Breast epithelium (tissue), 4 donors: ENCODE data around the gene ZNF609. TPM values are rescaled to one million over a fixed set of nuclear protein-coding genes. Genes with fewer than 3 reads are reported as not detected.

ENCODE experiments used
- DNase-seq, 2 donors: peaks; one replicate each; pipeline ENCODE4 v3.0.0-alpha.2; 2019; ENCODE audit warnings: low spot score in 2 of 2
- H3K27ac ChIP-seq, 2 donors: fragments of 200-600 bp; sonication (generic) in 1 of 2; one replicate each; pipeline ENCODE4 v1.5.1; 2016 to 2019; ENCODE audit warnings: mild to moderate bottlenecking in 1 of 2
- H3K27me3 ChIP-seq, 2 donors: fragments of 200-600 bp; sonication (generic) in 1 of 2; one replicate each; pipeline versions ENCODE4 v1.5.1 to v1.6.0; 2017 to 2019; ENCODE audit warnings: control low read depth in 1 of 2, mild to moderate bottlenecking in 1 of 2
- H3K36me3 ChIP-seq: fragments of 200-600 bp; one replicate; pipeline ENCODE4 v1.5.1; 2019
- H3K4me1 ChIP-seq, 2 donors: fragments of 200-600 bp; sonication (generic); one replicate each; pipeline ENCODE4 v1.5.1; 2016 to 2019; ENCODE audit warnings: control low read depth in 1 of 2
- H3K4me3 ChIP-seq, 3 donors: fragments of 200-600 bp; sonication (generic); 1 replicate in 2 of 3; 2 replicates in 1 of 3; pipeline ENCODE4 v1.5.1; 2016 to 2019; ENCODE audit warnings: mild to moderate bottlenecking in 3 of 3, moderate library complexity in 2 of 3
- H3K9me3 ChIP-seq, 2 donors: fragments of 200-600 bp; sonication (generic) in 1 of 2; one replicate each; pipeline ENCODE4 v1.5.1; 2016 to 2019; ENCODE audit warnings: control low read depth in 1 of 2
- CTCF ChIP-seq, 3 donors: fragments of 450-650 bp; IDR thresholded peaks; one replicate each; pipeline ENCODE4 v1.5.1; 2016 to 2017; ENCODE audit warnings: antibody characterized with exemption in 3 of 3, mild to moderate bottlenecking in 3 of 3, moderate library complexity in 3 of 3
- POLR2A ChIP-seq: fragments of 450-650 bp; IDR thresholded peaks from one replicate; pipeline ENCODE4 v1.6.1; 2016; ENCODE audit warnings: antibody characterized with exemption, mild to moderate bottlenecking, moderate library complexity
- POLR2AphosphoS5 ChIP-seq, 3 donors: sonication (generic); formaldehyde crosslinking; IDR thresholded peaks; one replicate each; pipeline ENCODE4 v1.6.1; 2017; ENCODE audit warnings: antibody characterized with exemption in 3 of 3
- intact Hi-C: fragments of 100-400 bp; cut with DNase I; formaldehyde crosslinking; loops from one replicate; pipeline ENCODE4 v1.15.1; 2023; ENCODE audit warnings: low total_unique reads
- total RNA-seq, 3 donors: library from RNA; depleted of rRNA; stranded (reverse); fragments of >200 nt; gene quantifications; one replicate each; pipeline ENCODE4 v1.1.0, GENCODE V29; 2016

ZNF609 gene
- total RNA-seq, 3 donors from 2014 or later: 22.9 to 32.1 (median 29.2) TPM

- intact Hi-C loops: no loop called here
- no peak for DNase-seq
- TF ChIP-seq POLR2A (no peak), POLR2AphosphoS5 (IDR thresholded peaks at IDR 0.05) (no peak), CTCF (IDR thresholded peaks at IDR 0.05) (no peak)
- Histone ChIP-seq H3K4me3 (no peak overlapping the region), H3K36me3 (no peaks in the 10 kb centered on the region), H3K9me3 (no peaks in the 10 kb centered on the region), H3K27me3 (no peaks in the 10 kb centered on the region), H3K27ac (no peak overlapping the region), H3K4me1 (peaks cover 0 to 14% of the 10 kb centered on the region in 2 donors)
Observed at GRCh38 chr15:64456634-64457108, 3.7 kb upstream of the ZNF609 start.

- DNase-seq: no peak
- TF ChIP-seq POLR2A (no peak), CTCF (IDR thresholded peaks at IDR 0.05) (no peak), POLR2AphosphoS5 (IDR thresholded peaks at IDR 0.05) (no peak)
- intact Hi-C loops: no loop called here
- no peak overlapping the region for H3K4me3 ChIP-seq
- H3K4me1 ChIP-seq: peaks cover 0 to 3% of the 10 kb centered on the region in 2 donors
- no peaks in the 10 kb centered on the region for H3K36me3 ChIP-seq
- H3K27ac ChIP-seq: no peak overlapping the region
- no peaks in the 10 kb centered on the region for H3K9me3 ChIP-seq
- no peaks in the 10 kb centered on the region for H3K27me3 ChIP-seq
Observed at GRCh38 chr15:64459066-64459781, 1.2 kb upstream of the ZNF609 start.

GRCh38 chr15:64460724-64461720 lies 644 bp downstream of the ZNF609 start:
- Histone ChIP-seq H3K27ac (peak overlapping the region; percentile 91 to 97), H3K27me3 (no peaks in the 10 kb centered on the region), H3K4me1 (peaks cover 3 to 6% of the 10 kb centered on the region in 2 donors), H3K4me3 (peak overlapping the region; percentile 81 to 91 (median 85)), H3K36me3 (no peaks in the 10 kb centered on the region), H3K9me3 (no peaks in the 10 kb centered on the region)
- intact Hi-C loops: no loop called here
- TF ChIP-seq POLR2AphosphoS5 (IDR thresholded peaks at IDR 0.05) (peak in 1 of 3 donors; percentile 24), CTCF (IDR thresholded peaks at IDR 0.05) (peak in 1 of 3 donors; percentile 16), POLR2A (no peak)
- DNase-seq: peak in 1 of 2 donors; percentile 27

GRCh38 chr15:64461721-64462162 lies 1.4 kb downstream of the ZNF609 start:
- peaks cover 3 to 8% of the 10 kb centered on the region in 2 donors for H3K4me1 ChIP-seq
- intact Hi-C loops: no loop called here
- no peak for DNase-seq

More at GRCh38 chr15:64461721-64462162, 1.4 kb downstream of the ZNF609 start:
- no peaks in the 10 kb centered on the region for H3K36me3 ChIP-seq
- H3K27me3 ChIP-seq: no peaks in the 10 kb centered on the region
- H3K9me3 ChIP-seq: no peaks in the 10 kb centered on the region
- TF ChIP-seq POLR2AphosphoS5 (IDR thresholded peaks at IDR 0.05): peak in 1 of 3 donors; percentile 2
- no peak for TF ChIP-seq CTCF (IDR thresholded peaks at IDR 0.05)
- H3K4me3 ChIP-seq: peak overlapping the region; percentile 81 to 91 (median 85)
- H3K27ac ChIP-seq: peak overlapping the region; percentile 91 to 97
